Measurements from ENCODE around the gene FIBIN. TPM values are rescaled to one million over a fixed set of nuclear protein-coding genes. Genes with fewer than 3 reads are reported as not detected.
"Not testable (repeated sequence)": the region's sequence is repeated elsewhere in the genome, so short reads cannot be mapped to it uniquely, and the experiment has no call there.

The FIBIN gene
- total RNA-seq, 1 donor from 2014 or later: not detected

DNA sequence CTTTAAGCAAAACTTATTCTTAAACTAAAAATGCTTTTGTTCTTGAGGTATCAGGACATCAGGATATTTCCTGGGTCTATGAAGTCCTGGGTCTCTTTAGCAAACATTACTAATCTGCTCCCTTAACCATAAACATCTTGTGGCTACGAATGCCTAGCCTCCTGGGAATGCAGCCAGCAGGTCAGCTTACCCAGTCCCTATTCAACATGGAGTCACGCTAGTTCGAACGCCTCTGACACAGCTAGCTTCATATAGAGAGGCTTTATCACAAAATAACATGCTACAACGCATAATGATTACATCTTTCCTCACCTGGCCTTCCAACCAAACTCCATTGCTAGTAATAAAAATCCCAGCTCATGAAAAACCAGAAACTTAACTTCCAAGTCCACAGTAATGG lies 17.5 kb upstream of the FIBIN start:
- no peak for DNase-seq (ENCODE audit: extremely low read depth, low read depth, low spot score)

DNA sequence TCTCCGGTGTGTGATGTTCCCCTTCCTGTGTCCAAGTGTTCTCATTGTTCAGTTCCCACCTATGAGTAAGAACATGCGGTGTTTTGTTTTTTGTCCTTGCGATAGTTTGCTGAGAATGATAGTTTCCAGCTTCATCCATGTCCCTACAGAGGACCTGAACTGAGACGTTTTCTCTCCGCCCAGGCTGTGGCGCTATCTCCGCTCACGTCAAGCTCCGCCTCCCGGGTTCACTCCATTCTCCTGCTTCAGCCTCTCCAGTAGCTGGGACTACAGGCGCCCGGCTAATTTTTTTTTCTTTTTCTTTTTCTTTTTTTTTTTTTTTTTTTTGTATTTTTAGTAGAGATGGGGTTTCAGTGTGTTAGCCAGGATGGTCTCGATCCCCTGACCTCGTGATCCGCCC lies 16.7 kb upstream of the FIBIN start:
- not testable (repeated sequence) for DNase-seq (ENCODE audit: extremely low read depth, low read depth, low spot score)

DNA sequence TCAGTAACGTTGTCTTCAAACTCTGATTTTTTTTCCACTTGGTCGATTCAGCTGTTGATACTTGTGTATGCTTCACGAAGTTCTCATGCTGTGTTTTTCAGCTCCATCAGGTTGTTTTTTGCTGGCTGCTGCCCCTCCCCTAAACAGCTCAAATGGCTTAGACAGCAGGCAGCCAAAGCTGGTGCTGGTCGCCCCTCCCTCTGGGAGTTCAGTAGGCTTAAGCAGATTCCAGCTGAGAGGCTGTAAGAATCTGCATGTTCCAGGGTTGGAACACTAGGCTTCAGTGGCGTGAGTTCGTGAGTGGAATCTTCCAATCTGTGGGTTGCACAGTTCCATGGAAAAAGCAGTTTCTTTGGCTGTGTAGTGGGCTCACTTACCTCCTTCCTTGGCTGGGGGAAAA lies 10.3 kb upstream of the FIBIN start:
- no peak for DNase-seq (ENCODE audit: extremely low read depth, low read depth, low spot score)

DNA sequence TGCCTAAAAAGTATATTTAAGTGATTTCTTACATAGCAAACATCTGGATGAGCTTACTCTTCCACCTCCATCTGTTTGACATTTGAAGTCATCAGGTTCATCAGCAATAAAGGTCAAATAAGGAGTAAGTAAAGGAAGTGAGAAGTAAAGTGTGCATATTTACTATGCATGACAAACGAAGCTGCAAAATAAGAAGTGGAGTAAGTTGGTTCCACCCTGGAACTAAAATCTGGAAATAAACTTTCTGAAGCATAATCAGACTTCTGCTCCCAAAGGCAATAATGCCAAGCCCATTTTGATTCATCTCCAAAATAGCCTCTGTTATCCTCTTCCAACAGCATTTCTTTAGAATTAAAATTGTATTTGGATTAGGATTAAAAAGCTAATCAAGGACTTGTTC lies 8.4 kb upstream of the FIBIN start:
- no peak for DNase-seq (ENCODE audit: extremely low read depth, low read depth, low spot score)

- no peak for DNase-seq (ENCODE audit: extremely low read depth, low read depth, low spot score)
Measured at GRCh38 chr11:26985943-26986342, 8.0 kb upstream of the FIBIN start.

DNA sequence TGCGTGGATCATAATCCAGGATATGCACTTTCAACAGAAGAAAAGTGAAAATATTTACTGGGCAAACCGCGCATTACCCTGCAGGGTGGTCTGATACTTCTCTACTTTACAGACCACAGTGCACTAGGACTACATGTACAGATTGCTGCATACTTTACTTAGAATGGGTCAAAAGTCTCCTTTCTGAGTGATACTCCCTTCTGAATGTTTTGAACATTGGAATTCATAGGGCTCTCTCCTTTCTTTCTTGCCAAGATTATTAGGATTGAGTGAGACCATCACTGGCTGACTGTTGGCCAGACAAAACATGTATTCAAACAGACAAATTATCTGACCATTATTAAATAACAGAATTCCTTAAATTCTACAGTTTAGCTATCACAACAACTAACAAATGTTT lies 6.6 kb upstream of the FIBIN start:
- no peak for DNase-seq (ENCODE audit: extremely low read depth, low read depth, low spot score)

GRCh38 chr11:26987731-26988130 lies 6.2 kb upstream of the FIBIN start:
- DNase-seq (ENCODE audit: extremely low read depth, low read depth, low spot score): no peak

DNA sequence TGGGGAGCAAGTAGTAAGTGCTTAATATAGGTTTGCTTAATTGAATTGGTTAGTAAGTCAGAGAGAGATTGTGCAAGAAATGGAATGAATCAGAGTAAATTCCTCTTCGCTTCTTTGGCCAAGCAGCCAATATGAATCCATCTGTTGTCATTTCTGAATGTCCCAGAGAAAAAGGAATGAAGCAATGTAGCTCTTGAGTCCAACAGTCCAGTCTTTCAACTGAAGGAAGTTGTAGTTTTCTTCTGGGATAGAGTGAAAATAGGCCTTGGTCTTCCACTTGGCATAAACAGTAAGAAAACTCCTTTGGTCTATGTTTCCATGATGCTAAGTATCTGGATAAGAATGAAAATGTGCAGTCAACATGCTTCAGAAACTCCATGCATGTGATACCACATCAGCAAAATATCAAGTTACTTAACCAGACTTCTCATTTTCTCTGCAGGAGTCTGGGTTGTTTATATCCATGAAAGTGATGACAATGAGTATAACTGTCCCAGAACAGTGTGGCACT lies 1.8 kb upstream of the FIBIN start:
- DNase-seq (ENCODE audit: extremely low read depth, low read depth, low spot score): no peak

DNA sequence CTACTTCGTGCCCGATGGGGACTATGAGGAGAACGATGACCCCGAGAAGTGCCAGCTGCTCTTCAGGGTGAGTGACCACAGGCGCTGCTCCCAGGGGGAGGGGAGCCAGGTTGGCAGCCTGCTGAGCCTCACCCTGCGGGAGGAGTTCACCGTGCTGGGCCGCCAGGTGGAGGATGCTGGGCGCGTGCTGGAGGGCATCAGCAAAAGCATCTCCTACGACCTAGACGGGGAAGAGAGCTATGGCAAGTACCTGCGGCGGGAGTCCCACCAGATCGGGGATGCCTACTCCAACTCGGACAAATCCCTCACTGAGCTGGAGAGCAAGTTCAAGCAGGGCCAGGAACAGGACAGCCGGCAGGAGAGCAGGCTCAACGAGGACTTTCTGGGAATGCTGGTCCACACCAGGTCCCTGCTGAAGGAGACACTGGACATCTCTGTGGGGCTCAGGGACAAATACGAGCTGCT lies 751 bp downstream of the FIBIN start:
- DNase-seq (ENCODE audit: extremely low read depth, low read depth, low spot score): no peak

DNA sequence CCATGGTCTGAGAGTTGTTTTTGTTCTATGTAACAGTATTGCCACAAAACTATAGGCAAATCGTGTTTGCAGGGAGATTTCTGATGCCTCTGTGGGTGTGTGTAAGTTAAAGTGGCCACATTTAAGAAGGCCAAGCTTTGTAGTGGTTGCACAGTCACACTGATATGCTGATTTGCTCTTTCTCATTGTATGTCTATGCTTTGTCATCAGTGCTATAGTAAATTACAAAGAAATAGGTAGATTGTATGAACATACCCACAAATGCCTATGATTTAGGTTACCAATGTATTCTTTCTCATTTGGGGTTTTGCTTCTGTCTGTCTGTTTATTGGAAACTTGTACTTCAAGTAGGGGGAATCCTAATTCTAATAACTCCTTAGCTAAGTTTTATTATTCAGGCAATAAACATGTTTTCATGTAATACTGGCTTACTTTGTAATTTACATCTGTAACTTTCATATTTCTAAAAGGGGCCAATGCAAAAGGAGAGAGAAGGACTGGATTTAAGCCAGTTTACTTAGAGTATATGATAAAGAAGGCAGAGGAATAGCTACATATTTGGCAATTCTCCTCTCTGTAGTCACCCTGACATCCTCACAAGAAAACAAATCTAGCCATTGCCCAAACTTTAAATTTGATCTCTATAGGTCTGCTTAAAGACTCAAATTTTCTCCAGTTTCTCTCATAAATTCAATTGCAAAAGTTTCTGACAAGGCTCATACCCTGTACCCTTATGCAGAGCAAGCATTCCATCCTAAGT lies 2.0 kb downstream of the FIBIN start:
- no peak for DNase-seq (ENCODE audit: extremely low read depth, low read depth, low spot score)

GRCh38 chr11:26997378-26997777 lies 3.5 kb downstream of the FIBIN start:
- DNase-seq (ENCODE audit: extremely low read depth, low read depth, low spot score): no peak

DNA sequence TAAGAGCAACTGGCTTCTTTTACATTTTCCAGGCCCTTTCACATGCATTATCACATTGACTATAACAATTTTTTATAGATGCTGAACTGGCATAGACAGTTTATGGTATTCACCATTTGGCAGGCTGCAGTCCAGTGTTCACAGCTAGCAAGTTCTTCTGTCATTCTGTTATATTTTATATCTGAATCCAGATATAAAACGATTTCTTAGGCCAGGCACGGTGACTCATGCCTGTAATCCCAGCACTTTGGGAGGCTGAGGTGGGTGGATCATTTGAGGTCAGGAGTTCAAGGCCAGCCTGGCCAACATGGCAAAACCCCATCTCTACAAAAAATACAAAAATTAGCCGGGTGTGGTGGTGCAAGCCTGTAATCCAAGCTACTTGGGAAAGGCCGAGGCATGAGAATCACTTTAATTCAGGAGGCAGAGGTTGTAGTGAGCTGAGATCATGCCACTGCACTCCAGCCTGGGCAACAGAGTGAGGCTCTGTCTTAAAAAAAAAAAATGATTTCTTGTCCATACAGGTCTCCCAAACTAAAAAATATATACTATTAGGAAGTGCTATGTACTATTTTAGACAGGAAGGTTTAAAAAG lies 7.3 kb downstream of the FIBIN start:
- not testable (repeated sequence) for DNase-seq (ENCODE audit: extremely low read depth, low read depth, low spot score)

GRCh38 chr11:27002431-27002830 lies 8.5 kb downstream of the FIBIN start:
- DNase-seq (ENCODE audit: extremely low read depth, low read depth, low spot score): no peak

DNA sequence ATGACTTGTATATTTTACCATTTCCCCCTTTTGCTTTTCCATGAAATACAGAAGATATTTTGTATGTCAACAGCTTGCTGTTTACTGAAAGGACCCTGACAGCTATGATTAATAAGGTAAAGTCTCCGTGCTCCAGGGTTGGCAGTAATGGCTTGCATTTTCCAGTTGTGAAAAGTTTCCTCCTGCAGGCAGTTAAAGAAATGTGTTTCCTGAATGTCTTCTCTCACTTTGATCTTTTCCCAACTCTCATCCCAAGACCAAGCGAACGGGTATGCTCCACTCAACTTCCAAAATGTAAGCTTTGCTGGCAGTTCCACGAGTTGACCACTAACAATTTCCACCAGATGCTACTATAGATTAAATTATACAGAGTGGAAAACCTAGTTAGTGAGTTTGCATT lies 8.9 kb downstream of the FIBIN start:
- no peak for DNase-seq (ENCODE audit: extremely low read depth, low read depth, low spot score)

- DNase-seq (ENCODE audit: extremely low read depth, low read depth, low spot score): no peak
Measured at GRCh38 chr11:27004103-27004502, 10.2 kb downstream of the FIBIN start.

DNA sequence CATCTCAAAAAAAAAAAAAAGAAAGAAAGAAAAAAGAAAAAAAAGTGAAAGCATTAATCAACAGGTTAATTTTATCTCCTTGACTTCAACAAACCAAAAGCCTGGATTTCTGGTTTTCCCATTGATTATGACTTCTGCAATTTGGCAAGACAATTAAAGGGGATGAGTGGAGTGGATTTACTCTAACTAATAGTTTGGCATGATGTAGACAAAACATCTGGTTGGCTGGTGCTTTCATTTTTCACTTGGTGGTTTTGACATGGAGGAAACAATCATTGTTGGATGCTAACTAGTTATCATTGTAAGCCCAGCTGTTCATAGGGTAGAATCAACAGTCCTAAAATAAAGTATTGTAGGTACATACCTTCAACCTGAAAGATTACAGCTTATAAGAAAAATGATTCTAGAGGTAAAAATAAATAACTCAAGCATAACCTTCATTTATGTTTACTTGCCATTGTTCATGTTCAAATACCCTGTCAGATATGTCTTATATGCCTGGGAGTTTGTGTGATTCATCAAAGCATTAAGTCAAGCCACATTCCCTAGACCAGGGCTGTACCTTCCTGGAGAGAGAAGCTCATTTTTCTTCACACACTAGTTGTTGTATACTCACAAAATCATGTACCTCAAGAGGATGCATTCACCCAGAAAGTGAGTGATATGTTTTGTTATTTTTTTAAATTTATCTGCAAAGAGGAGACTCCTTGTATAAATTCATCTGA lies 15.1 kb downstream of the FIBIN start:
- no peak for DNase-seq (ENCODE audit: extremely low read depth, low read depth, low spot score)

DNA sequence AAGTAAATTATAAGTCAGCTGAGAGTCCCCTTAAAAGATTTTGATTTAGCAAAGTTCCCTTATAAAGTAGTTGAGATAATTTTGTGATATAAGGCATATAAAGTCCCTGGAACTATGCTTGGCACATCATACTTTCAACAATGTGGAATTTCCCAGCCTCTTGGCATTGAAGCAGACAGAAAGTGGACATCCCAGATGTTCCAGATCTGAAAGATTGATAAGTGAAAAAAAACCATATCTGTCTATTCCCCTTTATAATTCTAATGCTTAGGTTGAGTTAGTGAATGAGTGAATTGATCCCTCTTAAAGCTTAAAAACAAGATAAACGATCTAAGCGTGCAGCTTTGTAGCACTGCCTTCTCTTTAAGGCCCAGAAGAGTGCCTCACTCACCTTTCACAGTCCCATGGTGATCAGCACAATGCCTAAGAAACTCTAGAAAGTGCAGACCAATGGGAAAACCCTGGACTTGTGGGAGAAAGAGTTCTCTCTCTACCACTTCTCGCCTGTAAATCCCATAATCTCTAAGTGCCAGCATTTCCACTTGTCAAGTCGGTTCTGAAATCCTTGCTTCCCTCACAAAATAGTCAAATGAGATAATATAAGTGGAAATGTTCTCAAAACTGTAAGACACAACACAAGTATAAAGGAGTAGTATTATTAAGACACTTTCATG lies 17.8 kb downstream of the FIBIN start:
- no peak for DNase-seq (ENCODE audit: extremely low read depth, low read depth, low spot score)

GRCh38 chr11:27012234-27012921 lies 18.5 kb downstream of the FIBIN start:
- no peak for DNase-seq (ENCODE audit: extremely low read depth, low read depth, low spot score)

DNA sequence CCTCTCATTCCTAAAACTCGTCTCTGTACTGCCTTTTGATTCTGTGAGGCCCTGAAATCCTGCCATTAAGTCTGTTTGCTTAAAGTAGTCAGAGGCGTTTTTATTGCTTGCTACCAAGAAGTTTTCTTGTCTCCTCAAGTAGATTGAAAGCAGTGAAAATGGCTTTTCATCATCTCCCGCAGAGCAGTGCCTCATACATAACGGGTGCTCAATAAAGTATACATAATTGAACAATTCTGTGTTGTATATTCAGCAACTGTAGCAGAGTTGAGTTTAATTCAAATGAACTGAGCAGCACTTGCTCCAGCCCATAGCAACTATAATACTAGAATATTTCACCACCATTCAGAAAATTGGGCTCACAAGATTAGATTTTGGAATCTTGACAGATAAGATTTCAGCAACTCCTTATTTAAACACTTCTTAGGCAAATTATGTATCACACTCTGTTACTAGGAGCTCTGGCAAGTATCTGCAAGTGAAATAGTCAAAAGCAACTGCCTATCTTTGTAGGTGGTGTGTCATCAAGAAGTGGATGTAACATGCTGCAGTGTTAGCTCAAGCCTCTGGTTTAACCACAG lies 20.0 kb downstream of the FIBIN start:
- no peak for DNase-seq (ENCODE audit: extremely low read depth, low read depth, low spot score)

DNA sequence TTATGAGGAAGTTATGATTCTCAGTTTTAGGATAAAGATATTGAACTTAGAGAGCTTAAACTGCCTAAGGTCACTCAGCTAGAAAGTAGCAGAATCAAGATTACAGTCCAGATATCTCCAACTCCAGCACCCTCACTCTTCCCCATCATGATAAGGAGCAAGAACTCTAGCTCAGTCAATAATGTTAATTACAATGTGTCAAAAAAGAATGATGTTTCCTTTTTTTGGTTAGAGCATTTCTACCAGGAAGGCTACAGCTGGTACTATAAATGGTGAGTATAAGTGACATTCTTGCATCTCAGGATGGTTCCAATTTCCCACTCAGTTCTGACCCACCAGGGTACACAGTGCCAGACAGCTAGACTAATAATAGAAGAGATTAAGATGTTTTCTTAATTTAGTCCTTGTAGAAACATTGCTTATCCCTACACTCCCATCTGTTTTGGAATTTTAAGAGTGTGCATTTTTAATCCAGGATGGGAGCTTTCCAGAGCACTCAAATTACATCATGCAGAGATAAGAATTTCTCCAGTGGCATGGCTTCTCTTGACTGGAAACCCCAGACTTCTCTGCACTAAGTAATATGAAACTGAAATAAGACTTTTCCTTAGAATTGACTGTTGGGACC lies 25.1 kb downstream of the FIBIN start:
- DNase-seq (ENCODE audit: extremely low read depth, low read depth, low spot score): no peak
